Activated CD4-positive, alpha-beta T cell treated with anti-CD3 and anti-CD28 coated beads, Interleukin-2, amount 50 U/mL, for 1 hour (primary cell): ENCODE measurements around the gene HOXD11.

Experiments used
- DNase-seq: peaks from one replicate; pipeline ENCODE4 v3.0.0-alpha.2; 2020

The HOXD11 gene

DNA sequence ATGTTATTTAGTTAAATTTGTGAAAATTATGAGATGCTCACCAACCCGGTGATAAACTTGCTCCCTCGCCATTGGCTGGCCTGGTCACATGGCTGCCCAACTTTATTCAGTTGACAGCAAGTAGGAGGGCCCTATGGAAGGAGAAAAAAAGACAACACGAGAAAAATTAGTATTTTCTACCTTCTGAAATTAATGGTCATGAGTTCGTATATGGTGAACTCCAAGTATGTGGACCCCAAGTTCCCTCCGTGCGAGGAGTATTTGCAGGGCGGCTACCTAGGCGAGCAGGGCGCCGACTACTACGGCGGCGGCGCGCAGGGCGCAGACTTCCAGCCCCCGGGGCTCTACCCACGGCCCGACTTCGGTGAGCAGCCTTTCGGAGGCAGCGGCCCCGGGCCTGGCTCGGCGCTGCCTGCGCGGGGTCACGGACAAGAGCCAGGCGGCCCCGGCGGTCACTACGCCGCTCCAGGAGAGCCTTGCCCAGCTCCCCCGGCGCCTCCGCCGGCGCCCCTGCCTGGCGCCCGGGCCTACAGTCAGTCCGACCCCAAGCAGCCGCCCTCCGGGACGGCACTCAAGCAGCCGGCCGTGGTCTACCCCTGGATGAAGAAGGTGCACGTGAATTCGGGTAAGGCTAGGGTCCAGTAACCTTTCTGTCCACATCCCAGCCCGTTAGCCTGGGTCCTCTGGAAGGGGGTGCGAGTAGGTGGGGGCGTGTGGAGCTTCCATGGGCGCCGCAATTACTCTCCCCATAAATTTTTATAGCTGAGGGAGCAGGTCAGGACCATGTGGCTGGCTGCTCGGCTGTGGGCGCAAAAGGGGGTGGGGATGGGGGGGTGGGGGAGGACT lies 44.6 kb downstream of the HOXD11 start, which contains the start of gene HOXD4:
Gene HOXD4 (plus strand): TSS at position 109 of the 846 bp plus-strand sequence. CDS start 84 bp downstream, at position 193.
- no peak for DNase-seq

DNA sequence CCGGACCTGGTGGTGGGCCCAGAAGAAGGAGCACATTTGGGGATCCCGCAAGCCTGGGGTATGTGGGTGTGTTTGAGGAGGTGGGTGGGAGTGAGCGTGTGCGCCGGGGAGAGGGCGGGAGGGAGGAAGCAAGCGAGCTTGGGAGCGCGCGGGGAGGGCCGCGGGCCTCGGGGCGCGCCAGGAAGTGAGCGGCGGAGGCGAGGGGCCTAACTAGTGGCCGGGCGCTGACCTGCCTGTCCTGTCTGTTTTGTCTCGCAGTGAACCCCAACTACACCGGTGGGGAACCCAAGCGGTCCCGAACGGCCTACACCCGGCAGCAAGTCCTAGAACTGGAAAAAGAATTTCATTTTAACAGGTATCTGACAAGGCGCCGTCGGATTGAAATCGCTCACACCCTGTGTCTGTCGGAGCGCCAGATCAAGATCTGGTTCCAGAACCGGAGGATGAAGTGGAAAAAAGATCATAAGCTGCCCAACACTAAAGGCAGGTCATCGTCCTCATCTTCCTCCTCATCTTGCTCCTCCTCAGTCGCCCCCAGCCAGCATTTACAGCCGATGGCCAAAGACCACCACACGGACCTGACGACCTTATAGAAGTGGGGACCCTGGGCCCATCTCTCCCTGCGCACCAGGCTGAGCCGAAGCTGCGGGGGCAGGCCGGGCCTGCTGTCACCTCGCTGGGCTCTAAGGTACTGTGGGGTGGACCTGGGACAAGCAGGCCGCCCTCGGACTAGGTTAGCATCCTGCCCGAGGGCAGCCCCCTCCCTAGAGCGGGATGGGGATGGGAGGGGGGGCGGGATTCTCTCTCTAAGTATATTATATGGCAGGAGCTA lies 45.5 kb downstream of the HOXD11 start:
- DNase-seq: no peak

DNA sequence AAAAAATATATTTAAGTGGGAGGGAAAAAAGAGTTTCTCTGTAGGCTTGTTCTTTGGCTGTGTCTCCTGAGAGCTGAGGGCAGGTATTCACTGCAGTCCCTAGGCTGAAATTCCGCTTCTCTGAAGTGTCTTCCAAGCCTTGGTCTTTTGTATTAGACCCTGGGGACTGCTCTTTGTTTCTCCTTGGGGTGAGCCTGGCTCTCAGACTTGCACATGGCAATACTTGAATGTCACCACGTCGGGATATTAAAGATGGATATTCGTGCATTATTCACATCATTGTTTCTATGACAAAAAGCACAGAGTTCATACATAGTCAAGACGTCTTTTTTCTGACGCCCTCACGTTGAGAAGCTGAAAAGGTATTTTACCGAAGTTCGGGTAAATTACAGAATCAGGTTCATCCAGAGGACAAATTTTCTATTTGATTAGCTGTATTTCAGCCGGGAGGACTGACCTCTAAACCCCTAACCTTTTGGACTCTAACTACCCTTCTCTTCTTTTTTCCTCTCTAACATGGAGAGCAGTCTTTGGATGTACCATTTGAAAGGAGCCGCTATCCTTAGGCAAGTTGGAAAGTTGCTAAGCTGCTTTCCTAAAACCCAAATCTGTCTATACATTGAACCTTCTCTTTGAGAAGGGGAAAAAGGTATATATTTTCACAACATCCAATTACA lies 47.6 kb downstream of the HOXD11 start:
- no peak for DNase-seq

DNA sequence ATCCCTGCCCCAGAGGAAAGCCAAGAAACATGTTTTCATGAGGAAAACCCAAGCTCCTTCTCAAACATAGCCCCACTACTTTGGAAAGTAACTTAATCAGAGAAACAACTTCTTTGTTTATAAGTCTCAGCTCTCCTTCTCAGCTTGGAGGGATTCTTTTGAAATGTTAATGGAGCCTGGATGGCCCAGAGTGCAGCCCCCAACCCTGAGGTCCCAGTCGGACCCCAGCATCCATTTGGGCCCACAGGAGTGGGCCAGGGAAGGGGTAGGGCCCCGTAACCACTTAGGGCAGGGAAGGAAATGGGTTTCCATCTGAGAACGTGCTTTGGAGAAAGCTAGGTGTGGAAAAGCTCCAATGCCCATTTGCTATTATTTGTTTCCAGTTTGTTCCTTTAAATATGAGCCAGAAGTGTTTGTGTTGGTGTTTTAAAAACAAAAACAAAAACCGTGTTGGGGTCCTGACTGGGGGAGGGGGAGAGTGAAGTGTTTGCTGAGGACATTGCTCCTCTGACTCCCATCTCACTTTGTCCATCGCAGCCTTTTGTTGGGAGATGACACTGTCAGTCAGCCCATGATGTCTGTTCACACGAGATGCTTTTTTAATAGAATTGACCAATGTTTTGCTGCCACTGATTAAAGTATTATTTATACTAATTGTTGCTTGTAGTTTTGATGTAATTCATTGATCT lies 48.4 kb downstream of the HOXD11 start:
- DNase-seq: no peak

DNA sequence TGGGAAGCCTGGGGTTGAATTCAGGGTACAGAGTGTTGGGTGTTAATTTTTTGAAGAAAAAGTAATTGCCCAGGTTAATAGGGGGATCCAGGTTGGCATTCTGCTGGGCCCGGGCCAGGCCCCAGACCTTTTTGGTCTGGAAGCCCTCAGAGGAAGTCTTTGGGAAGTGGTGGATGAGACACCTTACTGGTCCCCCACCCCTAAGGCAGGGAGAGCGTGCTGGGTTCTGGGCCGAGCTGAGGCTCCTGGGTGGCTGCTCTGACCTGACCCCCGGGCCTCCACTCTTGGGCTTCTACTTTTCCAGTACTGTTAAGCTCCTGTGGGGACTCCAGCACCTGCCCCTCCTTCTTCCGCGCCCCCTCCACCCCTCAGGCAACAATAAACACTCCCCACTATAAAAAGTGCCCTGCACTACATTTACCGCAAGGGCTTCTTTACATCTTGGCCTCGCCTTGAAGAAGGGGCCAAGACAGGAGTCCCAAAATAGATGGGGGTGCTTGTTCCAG lies 49.3 kb downstream of the HOXD11 start:
- no peak for DNase-seq

DNA sequence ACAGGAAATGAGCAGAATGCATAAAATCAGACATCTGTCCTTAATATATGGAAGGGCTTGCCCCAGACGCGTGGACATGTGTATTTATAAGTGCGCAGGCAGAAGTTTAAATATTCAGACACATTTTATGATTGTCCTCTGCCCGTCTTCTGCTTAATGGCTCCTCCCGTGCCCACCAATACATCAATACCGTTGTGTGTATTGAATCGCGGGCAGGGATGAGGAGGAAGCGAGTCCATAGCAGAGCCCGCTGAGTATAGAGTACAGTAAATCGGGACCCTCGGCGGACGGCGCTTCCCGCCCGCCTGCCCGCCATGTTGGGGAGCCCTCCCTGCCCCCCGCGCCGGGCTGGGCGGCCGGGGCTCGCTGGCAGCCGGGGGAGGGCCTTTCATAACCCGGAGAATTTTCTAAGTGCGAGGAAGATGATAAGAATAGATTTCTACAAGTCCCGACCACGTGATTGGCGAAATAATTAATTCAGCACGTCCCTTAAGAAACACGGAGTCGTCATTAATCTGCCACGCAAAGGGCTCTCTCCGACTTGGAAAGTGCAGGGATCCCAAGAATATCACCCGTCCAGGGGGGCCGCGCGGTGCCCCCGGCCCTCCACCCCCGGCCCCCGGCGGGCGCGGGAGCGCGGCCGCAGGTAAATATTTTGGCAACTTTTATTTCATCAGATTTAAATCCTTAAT lies 49.9 kb downstream of the HOXD11 start, which contains the start of gene HOXD3:
Gene HOXD3 (plus strand): TSS at position 501 of the 692 bp plus-strand sequence. CDS start 11,808 bp downstream, outside the sequence.
- DNase-seq: no peak

DNA sequence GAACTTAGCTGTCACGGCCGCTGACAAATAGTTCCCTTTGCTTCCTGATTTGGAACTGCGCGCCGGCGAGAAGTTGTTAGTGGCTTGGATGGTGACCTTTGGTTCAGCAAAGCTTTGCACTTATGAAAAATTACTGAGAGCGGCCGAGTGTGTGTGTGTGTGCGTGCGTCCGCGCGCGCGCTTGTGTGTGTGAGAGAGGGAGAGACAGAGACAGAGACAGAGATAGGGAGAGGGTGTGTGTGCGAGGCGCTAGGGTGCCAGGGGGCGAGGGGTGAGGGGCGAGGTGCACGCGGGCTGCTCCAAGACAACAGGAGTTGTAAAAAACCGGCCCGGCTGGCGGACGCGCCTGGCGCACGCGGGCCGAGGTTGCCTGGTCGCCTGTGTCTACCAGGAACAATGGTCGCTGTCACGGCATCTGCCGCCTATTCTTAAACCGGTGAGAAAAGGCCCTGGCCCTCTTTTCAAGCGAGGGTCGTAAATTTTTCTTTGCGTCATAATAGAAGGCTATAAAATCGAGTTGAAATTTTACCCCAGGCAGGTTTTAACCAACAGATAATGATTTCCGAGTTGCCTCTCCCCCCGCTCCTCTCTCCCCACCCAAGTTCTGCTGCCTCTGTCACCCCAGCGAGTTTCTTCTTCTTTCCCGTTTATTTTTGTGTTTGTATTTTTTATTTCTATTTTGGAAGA lies 50.6 kb downstream of the HOXD11 start:
- DNase-seq: no peak

DNA sequence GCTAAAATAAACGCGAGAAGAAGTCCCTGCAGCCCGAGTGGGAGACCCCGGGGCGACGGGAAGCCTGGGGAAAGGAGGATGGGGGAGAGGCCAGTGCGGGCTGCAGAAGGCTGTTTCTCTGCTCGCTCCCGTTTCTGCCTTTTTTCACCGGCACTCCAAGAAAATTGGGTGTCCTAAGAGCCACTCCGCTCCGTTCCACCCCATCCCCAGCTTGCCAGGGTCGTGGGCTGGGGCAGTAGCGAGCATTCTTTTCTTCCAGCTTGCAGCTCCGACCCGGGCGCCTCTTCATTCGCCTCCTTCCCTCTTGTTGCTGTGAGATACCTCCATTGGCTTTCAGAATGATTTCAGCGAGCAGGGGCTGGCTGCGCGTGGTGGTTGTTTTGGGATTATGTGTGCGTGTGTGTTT lies 51.1 kb downstream of the HOXD11 start:
- no peak for DNase-seq

DNA sequence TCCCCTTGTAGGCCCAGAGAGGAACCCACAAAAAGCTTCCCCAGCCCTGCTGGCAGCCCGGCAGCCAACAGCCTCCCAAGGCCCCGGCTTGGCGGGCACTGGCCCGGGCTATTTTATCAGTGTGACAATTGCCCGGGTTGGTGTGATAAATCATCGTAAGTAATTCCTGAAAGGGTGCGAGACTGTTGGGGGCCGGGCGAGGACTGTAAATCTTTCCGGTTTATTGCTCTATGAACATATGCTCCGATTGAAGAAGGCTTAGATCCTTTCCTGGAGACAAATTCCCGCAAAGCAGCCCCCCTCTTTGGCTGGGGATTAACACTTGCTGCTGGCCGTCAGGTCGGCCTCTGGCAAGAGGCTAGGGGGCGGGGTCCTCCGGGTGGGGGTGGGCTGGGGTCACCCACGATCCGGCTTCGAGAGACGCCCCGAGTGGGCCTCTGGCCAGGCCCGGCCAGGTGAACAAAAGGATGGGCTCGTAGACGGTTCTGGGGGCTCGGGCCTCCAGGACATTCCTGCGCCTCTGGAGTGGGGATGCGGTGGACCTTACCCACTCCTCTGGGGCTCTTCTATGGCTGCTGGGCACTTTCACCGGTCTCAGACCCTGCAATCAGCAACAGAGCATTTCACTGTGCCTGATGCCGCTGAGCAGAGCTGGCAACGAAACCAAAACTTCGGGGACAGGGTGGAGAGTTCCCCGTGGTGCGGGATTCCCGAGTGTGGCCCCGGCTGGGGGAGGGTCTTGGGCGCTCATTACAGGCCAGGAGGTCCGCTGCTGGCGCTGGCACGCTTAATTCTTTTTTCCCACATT lies 52.0 kb downstream of the HOXD11 start:
- DNase-seq: no peak
